ENCODE results near the gene CUBN.

Gene CUBN

GRCh38 chr10:16811292-16811691 lies 318.3 kb downstream of the CUBN start:
- DNase-seq = no peak

GRCh38 chr10:16809074-16809718 lies 320.4 kb downstream of the CUBN start:
- no peak for DNase-seq

GRCh38 chr10:16804123-16804522 lies 325.5 kb downstream of the CUBN start:
- no peak for DNase-seq

GRCh38 chr10:16803464-16803863 lies 326.1 kb downstream of the CUBN start:
- no peak for DNase-seq

GRCh38 chr10:16799621-16800020 lies 330.0 kb downstream of the CUBN start:
- no peak for DNase-seq

- no peak for DNase-seq
Measured at GRCh38 chr10:16798571-16798970, 331.0 kb downstream of the CUBN start.

- DNase-seq = no peak
Measured at GRCh38 chr10:16795410-16796073, 334.1 kb downstream of the CUBN start.

- no peak for DNase-seq
Measured at GRCh38 chr10:16794005-16794404, 335.6 kb downstream of the CUBN start.

- no peak for DNase-seq
Measured at GRCh38 chr10:16792675-16793074, 336.9 kb downstream of the CUBN start.

- DNase-seq = no peak
Measured at GRCh38 chr10:16789765-16790164, 339.8 kb downstream of the CUBN start.

- no peak for DNase-seq
Measured at GRCh38 chr10:16789261-16789660, 340.4 kb downstream of the CUBN start.

GRCh38 chr10:16788778-16789177 lies 340.8 kb downstream of the CUBN start:
- DNase-seq = no peak

- no peak for DNase-seq
Measured at GRCh38 chr10:16788125-16788524, 341.5 kb downstream of the CUBN start.

GRCh38 chr10:16787361-16787791 lies 342.2 kb downstream of the CUBN start:
- no peak for DNase-seq

- no peak for DNase-seq
Measured at GRCh38 chr10:16780338-16780880, 349.2 kb downstream of the CUBN start.

- DNase-seq = no peak
Measured at GRCh38 chr10:16779384-16779915, 350.2 kb downstream of the CUBN start.

- peak; percentile 23 for DNase-seq
Measured at GRCh38 chr10:16777473-16778370, 351.9 kb downstream of the CUBN start.

GRCh38 chr10:16776896-16777295 lies 352.7 kb downstream of the CUBN start:
- DNase-seq = no peak

Data from NCI-H2029 (cell line).